Neutrophil (primary cell): ENCODE results near the gene NLE1.

ENCODE experiments used
- H3K27ac ChIP-seq: fragments of 200-600 bp; sonication (generic); 2 replicates; pipeline ENCODE4 v1.5.1; 2016; ENCODE audit warnings: mild to moderate bottlenecking, moderate library complexity
- H3K27me3 ChIP-seq: fragments of 200-600 bp; sonication (generic); 2 replicates; pipeline ENCODE4 v1.6.0; 2016; ENCODE audit warnings: mild to moderate bottlenecking
- H3K36me3 ChIP-seq: fragments of 200-600 bp; sonication (generic); 2 replicates; pipeline ENCODE4 v1.5.1; 2017
- H3K4me1 ChIP-seq, 2 experiments: fragments of 200-600 bp in 1 of 2; sonication (generic) in 1 of 2; 1 replicate in 1 of 2; 2 replicates in 1 of 2; pipeline versions ENCODE4 v1.5.1 to v1.6.1; 2013 to 2016; ENCODE audit warnings: low read depth in 1 of 2, low read length in 1 of 2, mild to moderate bottlenecking in 1 of 2, moderate library complexity in 1 of 2; ENCODE audit not compliant: control insufficient read depth in 1 of 2, insufficient read depth in 1 of 2
- H3K4me3 ChIP-seq, 2 experiments: fragments of 200-600 bp in 1 of 2; sonication (generic) in 1 of 2; 1 replicate in 1 of 2; 2 replicates in 1 of 2; pipeline ENCODE4 v1.5.1; 2013 to 2016; ENCODE audit warnings: low read depth in 1 of 2, low read length in 1 of 2, mild to moderate bottlenecking in 1 of 2, moderate library complexity in 1 of 2
- H3K9me3 ChIP-seq: fragments of 200-600 bp; sonication (generic); 2 replicates; pipeline ENCODE4 v1.5.1; 2016
- CTCF ChIP-seq: fragments of 200-600 bp; sonication (generic); IDR thresholded peaks from 2 replicates; pipeline ENCODE4 v1.5.1; 2016; ENCODE audit warnings: antibody characterized with exemption

NLE1 gene

GRCh38 chr17:35130392-35130791, 11.7 kb downstream of the NLE1 start:
- TF ChIP-seq CTCF, result no peak
- Histone ChIP-seq H3K9me3 (no peaks in the 10 kb centered on the region), H3K27me3 (no peaks in the 10 kb centered on the region), H3K36me3 (peaks cover 18% of the 10 kb centered on the region), H3K4me1 (no peaks in the 10 kb centered on the region), H3K4me3 (no peak overlapping the region), H3K27ac (no peak overlapping the region)

- peaks cover 14% of the 10 kb centered on the region for H3K36me3 ChIP-seq
- no peaks in the 10 kb centered on the region for H3K27me3 ChIP-seq
- no peak for TF ChIP-seq CTCF
- H3K27ac ChIP-seq, result no peak overlapping the region
- H3K4me3 ChIP-seq, result no peak overlapping the region
- no peaks in the 10 kb centered on the region for H3K9me3 ChIP-seq
- no peaks in the 10 kb centered on the region for H3K4me1 ChIP-seq
Observed at GRCh38 chr17:35129973-35130351, 12.1 kb downstream of the NLE1 start.

GRCh38 chr17:35129154-35129972, 12.7 kb downstream of the NLE1 start:
- Histone ChIP-seq H3K27ac (no peak overlapping the region), H3K36me3 (peaks cover 14% of the 10 kb centered on the region), H3K27me3 (no peaks in the 10 kb centered on the region), H3K4me3 (no peak overlapping the region), H3K9me3 (no peaks in the 10 kb centered on the region), H3K4me1 (no peaks in the 10 kb centered on the region)
- TF ChIP-seq CTCF, result no peak

GRCh38 chr17:35127751-35128514, 14.2 kb downstream of the NLE1 start:
- Histone ChIP-seq H3K9me3 (no peaks in the 10 kb centered on the region), H3K27me3 (no peaks in the 10 kb centered on the region), H3K4me1 (no peaks in the 10 kb centered on the region), H3K27ac (no peak overlapping the region), H3K4me3 (no peak overlapping the region), H3K36me3 (peaks cover 10% of the 10 kb centered on the region)
- no peak for TF ChIP-seq CTCF

GRCh38 chr17:35121315-35121714, 20.8 kb downstream of the NLE1 start, which contains the start of gene FNDC8:
FNDC8 (plus strand) TSS chr17:35121615; CDS start chr17:35121694, 79 bp downstream.
- Histone ChIP-seq H3K9me3 (no peaks in the 10 kb centered on the region), H3K4me3 (no peak within 1 kb of the TSS), H3K27ac (no peak within 1 kb of the TSS), H3K27me3 (no peaks in the 10 kb centered on the region), H3K36me3 (no peaks in the 10 kb centered on the region), H3K4me1 (peaks cover 22 to 29% of the 10 kb centered on the region in 2 experiments)
- no peak for TF ChIP-seq CTCF
